Activated effector memory CD4-positive, alpha-beta T cell treated with anti-CD3 and anti-CD28 coated beads, Interleukin-2, amount 50 U/mL, for 16 hours (primary cell): ENCODE results near the gene FAM219A.
"Not testable (repeated sequence)": the region's sequence is repeated elsewhere in the genome, so short reads cannot be mapped to it uniquely, and the experiment has no call there.

Source experiments
- DNase-seq: peaks from one replicate; pipeline ENCODE4 v3.0.0-alpha.2; 2020

FAM219A gene

DNA sequence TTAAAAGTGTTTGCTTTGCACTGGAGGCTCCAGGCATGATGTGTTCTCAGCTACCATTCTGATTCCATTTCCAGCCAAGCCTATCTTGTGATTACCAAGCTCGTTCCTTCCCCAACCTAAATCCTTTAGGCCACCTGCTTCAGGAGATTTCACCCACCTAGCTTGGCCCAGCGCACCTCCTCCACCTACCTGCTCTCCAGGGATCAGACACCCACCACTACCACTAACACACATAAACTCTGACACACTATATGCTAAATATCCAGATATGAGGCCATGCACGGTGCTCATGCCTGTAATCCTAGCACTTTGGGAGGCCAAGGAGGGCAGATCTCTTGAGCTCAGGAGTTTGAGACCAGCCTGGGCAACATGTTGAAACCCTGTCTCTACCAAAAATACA, 84.0 kb downstream of the FAM219A start:
- DNase-seq = no peak

DNA sequence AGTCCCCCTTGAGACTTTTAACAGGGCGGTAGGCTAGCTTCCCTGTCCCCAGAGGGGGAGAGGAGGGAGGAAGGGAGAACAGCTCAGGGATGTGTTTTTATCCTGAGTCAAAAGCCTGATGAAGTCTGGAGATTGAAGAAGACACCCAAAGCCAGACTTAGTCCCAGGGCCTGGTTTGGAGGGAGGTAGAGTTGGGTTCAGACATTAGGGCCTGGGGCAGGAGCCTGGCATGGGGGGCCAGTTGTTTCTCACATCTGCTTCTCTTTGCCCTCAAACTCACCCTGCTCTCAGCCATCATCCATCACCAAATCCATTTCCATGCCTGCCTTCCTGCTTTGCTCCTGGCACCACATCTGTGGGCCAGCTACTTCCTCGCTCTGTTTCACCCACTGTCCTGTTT, 84.6 kb downstream of the FAM219A start:
- DNase-seq = no peak

DNA sequence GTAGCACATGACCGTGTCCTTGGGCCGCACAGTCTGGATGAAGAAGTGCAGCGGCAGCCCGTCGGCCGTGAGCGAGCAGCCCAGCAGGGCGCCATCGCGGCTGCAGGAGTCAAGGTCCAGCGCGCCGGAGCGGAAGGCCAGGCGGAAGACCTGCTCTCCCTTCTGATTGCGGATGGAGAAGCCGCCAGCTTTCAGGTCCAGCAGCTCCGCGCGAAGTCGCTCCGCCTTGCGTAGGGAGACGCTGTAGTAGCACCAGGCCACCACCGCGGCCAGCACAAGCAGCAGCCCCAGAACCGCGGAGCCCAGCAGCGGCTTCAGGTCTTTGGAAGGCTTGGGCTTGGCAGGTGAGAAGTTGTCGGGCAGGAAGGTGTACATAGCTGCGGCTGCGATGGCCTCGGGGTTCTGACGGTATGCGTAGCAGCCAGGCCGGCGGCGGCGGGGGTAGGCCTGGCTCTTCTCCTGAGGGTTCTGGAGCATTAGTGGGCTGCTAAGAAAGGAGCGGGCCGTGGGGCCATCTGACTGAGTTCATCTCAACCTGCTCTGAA, 85.8 kb downstream of the FAM219A start:
- DNase-seq = no peak

DNA sequence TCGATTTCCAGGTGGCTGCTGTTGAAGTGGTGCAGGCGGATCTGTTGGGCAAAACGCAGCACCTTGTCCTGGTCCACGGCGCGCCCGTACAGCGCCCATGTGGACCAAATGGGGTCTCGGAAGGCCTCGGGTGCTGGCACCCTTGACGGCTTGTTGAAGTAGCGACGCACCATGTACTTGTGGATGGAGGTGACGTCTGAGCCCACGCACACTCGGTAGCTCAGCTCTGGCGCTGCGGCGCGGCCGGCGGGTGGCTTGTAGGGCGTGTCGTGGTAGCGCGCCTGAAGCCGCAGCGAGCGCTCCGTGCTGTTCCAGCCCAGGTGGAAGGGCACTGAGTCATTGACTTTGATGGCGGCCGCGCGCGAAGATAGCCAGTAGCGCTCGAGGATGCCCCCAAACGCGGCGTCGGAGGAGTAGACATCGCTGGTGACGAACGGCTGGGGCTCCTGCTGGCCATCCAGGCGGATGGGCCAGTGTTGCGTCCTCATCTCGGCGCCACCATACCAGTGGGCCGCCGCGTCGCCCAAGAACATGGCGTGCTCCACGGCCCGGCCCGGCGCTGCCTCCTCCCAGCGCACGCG, 86.4 kb downstream of the FAM219A start:
- no peak for DNase-seq

DNA sequence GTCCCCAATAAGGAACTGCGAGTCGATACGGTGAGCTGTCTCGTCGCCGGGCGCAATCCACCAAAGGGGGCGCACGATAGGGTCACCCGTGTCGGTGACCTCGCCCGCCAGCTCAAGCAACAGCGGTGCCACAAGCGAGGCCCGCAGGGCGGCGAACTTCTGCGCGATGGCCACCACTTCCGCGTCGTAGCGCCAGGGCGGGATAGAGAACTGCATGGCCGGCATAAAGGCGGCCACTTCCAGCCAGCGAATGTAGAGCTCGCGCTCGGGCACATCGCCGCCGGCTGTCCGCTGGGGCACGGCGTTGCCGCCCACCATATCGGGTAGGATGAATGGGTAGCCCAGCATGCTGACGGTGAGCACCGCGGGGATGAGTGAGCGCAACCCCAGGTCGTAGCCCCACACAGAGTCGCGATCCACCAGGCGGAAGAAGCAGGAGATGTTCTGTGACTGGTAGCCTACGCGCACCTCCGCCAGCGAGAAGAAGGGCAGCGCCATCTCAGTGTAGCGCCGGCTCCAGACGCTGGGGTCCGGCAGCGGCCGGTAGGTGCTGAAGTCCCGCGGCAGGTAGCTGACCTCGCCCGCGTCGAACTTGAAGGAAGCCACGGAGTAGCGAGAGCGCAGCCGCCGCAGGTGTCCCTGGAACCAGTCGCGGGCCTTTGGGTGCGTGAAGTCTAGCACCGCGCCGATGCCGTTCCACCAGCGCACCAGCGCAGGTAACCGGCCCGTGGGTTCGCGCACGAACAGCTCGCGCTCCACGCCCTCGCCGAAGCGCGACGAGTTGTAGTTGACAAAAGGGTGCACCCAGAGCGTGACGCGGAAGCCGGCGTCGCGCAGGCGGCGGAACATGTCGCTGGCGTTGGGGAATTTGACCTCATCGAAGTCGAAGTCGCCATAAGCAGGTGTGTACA, 87.1 kb downstream of the FAM219A start:
- DNase-seq = peak; percentile 71

DNA sequence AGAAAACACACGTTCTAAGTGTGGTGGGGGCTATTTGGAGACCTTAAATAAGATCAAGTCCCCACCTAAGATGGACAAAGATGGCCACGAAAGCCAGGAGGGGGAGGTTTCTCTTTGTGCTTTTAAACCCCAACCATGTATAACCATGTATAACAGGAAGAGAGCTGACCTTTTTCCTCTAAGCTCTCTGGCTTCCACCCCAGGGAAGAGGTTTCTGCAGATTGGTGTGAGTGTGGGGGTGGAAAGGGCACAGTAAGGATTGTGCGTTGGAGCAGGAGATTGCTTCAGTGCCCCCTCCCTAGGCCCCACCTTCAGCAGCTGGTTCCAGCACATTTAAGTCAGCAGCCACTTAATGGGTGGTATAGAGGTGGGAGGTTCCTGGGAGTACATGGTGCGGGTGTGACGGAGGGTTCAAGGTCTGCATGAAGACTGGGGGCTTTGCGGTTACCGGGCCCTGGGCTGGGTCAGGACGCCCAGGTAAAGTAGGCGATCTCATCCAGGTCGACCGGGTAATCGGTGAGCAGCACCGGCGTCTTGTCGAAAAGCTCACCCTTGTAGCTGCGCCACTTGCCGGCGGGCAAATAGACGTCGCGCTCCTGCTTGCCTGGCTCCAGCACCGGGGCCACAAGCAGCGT, 87.9 kb downstream of the FAM219A start:
- no peak for DNase-seq

DNA sequence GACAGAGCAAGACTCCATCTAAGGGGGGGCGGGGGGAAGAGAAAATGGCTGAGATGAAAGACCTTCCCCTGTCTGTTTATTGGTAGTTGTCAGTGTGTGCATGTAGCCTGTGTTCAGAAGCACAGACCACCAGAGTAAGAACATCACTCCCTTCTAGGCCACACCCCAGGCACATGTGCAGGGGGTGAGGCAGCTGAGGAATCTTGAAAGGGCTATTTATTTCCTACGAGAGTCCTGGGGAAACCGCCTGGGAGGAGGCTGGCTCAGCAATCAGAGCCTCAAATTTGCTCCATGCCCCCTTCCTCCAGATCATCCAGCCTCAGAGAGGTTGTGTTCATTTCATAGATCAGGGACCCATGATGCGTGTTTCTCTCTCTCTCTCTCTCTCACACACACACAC, 88.7 kb downstream of the FAM219A start:
- no peak for DNase-seq

DNA sequence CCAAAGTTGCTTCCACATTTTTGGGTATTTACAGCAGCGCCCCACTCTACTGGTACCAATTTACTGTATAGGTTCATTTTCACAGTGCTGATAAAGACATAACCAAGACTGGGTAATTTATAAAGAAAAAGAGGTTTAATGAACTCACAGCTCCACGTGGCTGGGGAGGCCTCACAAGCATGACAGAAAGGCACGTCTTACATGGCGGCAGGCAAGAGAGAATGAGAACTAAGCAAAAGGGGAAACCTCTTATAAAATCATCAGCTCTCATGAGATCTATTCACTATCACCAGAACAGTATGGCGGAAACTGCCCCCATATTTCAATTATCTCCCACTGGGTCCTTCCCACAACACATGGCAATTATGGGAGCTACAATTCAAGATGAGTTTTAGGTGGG, 89.6 kb downstream of the FAM219A start:
- DNase-seq = not testable (repeated sequence)

DNA sequence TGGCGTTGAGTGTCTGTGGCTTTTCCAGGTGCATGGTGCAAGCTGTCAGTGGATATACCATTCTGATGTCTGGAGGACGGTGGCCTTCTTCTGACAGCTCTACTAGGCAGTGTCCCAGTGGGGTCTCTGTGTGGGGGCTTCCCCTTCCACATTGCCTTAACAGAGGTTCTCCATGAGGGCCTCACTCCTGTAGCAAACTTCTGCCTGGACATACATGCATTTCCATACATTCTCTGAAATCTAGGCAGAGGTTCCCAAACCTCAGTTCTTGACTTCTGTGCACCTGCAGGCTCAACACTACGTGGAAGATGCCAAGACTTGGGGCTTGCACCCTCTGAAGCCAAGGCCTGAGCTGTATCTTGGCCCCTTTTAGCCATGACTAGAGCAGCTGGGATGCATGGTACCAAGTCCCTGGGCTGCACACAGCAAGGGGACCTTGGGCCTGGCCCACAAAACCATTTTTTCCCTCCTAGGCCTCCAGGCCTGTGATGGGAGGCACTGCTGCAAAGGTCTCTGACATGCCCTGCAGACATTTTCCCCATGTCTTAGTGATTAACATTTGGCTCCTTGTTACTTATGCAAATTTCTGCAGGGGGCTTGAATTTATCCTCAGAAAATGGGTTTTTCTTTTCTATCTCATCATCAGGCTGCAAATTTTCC, 90.5 kb downstream of the FAM219A start:
- DNase-seq = not testable (repeated sequence)

DNA sequence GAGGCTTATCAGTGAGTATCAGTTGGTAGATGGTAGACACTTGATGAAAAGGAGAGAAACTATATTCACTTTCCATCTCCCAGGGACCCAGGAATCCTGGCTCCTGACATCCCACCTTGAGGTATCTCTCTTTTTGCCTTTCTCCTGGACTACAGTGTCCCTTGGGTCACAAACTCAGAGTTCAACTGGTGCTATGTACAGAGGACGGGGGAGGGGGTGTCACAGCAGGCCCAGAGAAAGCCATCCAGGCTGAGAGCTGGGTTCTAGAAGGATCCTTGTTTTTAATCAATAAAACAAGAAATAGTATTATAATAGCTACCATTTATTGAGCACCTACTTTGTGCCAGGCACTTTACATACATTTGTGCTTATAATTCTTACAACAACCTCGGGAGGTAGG, 92.0 kb downstream of the FAM219A start:
- DNase-seq = peak; percentile 34

DNA sequence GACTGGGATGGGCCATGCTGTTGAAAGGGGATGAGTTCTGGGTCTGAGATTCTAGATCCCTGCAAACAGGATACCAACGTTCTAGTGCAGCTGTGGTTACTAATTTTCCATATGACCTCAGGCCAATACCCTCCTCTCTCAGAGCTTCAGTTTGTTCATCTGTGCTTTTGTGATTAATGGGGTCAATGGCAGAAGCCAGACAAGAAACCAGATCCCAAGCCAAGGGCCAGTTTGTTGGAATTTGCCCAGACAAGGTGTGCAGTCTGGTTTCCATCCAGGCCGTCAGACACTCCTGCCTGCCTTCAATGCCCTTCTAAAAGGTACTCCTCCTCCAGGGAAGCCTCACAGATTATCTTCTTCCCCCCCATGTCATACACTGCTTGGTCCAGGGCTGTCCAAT, 93.1 kb downstream of the FAM219A start:
- DNase-seq = no peak

DNA sequence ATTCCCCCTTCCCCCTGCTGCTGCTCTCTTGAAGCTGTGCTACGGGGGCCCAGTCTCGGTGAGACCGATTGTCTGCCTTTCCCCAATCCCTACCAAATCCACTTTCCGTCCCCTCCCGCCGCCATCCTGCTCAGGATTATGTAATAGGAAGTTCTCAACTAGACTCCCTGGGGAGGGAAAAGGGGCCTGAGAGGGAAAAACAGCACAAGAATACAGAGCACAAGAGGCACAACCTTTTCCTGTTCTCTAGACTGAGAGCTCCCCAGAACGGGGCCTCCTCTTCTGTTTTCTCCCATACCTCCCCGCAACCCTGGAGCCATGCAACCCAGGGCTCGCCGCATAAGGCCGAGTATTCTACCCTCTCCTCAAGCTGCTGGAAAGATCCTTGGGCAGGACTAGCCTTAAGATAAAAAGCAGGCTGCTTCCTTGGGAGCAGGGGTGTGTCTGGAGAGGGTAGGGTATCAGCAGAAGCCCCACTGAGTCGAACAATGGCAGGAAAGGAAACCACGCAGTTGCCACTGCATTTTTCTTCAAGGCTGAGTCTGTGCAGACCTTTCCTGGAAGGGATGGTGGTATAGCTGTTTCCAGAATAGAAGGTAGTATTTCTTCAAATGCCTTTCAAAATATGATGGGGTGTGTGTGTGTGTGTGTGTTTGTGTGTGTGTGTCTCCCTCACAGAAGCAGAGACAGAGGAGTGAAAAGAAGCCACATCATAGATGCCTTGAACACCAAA, 94.6 kb downstream of the FAM219A start:
- DNase-seq = peak; percentile 28

DNA sequence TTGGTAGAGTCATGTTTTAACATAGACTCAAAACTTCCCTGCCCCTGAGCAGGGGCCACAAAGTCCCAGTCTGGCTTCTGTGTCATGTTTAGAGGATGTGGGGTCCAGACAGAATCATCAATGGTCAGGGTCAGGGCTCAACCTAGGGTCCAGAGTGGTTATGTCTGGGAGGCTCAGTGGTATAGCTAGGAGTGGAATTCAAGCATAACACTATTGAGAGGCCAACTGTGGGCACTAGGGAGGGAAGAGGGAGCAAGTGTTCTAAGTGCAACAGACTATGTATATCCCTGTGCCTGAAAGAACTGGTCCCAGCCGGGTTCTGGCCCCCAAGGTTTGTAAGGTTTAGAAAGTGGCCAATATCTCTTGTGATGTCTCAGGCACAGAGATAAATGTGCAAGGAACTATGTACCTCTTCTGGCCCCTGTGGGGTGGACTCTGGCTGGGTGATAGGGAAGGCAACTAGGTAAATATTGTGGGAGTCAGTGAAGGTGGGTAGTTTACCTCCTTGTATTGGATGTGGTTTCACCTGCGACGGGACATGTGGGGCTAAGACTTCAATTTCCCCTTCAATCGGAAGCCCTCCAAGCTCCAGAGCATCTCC, 95.7 kb downstream of the FAM219A start:
- peak; percentile 37 for DNase-seq

DNA sequence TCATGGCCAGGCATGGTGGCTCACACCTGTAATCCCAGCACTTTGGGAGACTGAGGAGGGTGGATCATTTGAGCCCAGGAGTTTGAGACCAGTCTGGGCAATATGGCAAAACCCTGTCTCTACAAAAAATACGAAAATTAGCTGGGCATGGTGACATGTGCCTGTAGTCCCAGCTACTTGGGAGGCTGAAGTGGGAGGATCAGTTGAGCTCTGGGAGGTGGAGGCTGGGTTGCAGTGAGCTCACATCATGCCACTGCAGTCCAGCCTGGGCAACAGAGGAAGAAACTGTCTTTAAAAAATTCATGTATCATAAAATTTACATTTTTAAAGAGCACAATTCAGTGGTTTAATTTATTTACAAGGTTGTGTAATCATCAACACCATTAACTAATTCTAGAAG, 105.4 kb downstream of the FAM219A start:
- DNase-seq = not testable (repeated sequence)

DNA sequence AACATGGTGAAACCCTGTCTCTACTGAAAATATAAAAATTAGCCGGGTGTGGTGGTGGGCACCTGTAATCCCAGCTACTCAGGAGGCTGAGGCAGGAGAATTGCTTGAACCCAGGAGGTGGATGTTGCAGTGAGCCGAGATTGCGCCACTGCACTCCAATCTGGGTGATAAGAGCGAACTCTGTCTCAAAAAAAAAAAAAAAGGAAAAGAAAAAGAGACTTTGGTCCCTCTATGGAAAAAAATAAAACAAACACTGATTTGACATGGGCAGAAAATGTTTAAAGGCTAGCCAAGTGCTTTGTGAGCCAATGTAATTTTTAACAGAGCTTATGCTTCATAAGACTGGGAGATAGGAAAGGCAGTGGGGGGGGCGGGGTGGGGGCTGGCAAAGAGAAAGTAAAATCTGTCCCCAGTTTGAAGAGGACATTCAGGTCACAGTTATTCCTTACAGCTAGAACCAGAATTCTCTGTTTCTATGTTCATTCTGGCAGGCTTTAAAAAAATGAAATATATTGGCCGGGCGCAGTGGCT, 106.2 kb downstream of the FAM219A start:
- not testable (repeated sequence) for DNase-seq

DNA sequence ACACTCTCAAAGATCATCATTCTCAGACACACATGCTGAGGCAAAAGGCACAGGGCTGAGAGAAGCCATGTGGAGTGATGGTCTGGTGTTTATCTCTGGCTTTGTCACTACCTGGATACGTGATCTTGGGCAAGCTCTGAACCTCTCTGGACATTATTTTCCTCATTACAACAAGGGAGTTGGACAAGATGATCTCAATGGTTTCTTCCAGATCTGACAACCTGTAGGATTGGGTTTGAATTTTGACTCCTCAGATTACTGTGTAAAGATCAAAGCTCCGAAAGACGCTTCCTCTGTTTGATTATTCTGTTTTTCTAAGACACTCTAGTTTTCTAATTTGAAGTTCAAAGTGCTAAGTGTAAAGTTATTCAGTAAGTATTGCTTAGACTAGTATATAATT, 109.0 kb downstream of the FAM219A start:
- no peak for DNase-seq
